Measurements from ENCODE around the gene TMEM35B. TPM values are rescaled to one million over a fixed set of nuclear protein-coding genes. Genes with fewer than 3 reads are reported as not detected.
A peak's percentile ranks its signal among the peaks of the same experiment; 100 is the strongest.
"Not testable (repeated sequence)": the region's sequence is repeated elsewhere in the genome, so short reads cannot be mapped to it uniquely, and the experiment has no call there.

Gene TMEM35B
- polyA plus RNA-seq, 1 donor from 2014 or later = 70.7 TPM

DNA sequence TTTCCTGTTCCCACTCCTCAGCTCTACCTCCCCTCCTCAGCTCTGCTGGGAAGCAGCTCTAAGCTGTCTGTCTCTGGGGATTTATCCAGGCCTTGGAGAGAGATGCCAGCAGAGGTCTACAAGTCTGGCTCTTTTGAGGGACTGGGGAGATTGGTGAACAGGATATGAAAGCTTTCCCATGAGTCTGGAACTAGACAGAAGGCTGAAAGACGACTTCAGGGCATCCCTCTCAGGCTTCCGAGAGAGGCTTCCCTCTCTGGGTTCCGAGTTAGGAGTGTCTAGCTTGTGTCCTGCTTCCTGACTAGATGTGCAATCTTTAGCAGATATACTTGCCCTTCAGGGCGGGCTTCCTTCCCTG lies 733 bp downstream of the TMEM35B start:
- Mint-ChIP-seq H3K4me1 (peaks cover 29 to 31% (median 30%) of the 10 kb centered on the region in 3 donors), H3K27me3 (no peaks in the 10 kb centered on the region), H3K9me3 (no peaks in the 10 kb centered on the region)

DNA sequence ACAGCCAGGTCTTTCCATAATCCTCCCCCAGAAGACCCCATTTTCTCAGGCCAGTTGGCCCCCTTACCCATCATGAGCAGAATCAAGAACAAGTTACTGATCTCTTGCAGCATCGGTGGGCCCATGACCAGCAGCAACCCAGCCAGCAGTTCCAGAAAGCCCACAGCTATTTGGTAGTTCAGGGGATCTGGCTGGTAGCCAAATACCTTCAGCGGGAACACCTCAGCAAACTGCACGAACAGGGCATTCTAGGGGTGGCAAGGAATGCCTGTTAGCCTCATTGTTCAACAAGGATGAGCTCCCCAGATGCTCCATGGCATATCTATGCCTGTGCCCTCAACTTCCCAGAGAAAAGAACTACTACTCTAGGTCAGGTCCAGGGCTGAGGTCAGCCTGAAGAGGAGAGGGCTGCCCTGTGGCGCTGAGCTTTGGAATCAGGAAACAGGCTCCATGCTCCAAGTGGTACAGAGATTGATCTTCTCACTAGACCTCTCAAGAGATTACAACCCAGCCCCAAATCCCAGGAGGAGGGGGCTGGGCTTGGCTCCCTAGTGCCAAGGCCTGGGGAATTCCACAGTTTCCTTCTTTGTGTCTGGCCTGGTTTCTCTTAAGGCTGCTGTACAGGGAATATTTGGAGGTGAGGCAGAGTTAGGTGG lies 1.3 kb downstream of the TMEM35B start:
- H3K27ac Mint-ChIP-seq = peak overlapping the region in 1 of 3 donors; percentile 94
- H3K27me3 Mint-ChIP-seq = no peaks in the 10 kb centered on the region
- peaks cover 29 to 31% (median 30%) of the 10 kb centered on the region in 3 donors for H3K4me1 Mint-ChIP-seq
- H3K4me3 Mint-ChIP-seq = peak overlapping the region; percentile 94 to 100 (median 98)
- H3K9me3 Mint-ChIP-seq = no peaks in the 10 kb centered on the region
- H3K36me3 Mint-ChIP-seq = peaks cover 2% of the 10 kb centered on the region

More for the DNA sequence above, 733 bp downstream of the TMEM35B start:
- Mint-ChIP-seq H3K4me3 (peak overlapping the region; percentile 94 to 100 (median 98)), H3K36me3 (peaks cover 2% of the 10 kb centered on the region), H3K27ac (peak overlapping the region; percentile 47 to 94 (median 86))

DNA sequence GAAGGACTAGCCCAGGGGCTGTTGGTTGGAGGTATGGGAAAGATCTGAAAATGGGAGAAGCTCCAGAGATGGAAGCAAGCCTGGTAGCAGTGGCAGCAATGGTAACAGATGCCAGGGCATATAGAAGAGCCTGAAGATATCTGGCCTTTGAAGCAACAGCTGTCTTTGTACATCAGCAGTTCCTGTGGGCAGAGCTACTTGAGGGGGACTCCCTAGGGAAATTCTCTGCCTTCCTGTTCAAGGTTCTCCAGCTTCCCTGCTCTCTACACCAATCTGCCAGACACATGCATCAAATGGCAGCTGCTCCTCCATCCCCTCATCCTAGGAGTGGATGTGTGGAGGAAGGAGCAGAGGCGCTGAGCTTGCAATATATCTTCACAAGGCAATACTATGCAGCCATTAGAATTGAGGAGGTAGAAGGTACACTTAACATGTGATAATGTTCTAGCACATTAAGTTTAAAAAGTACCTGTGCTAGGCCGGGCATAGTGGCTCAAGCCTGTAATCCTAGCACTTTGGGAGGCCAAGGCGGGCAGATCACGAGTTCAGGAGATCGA lies 2.2 kb downstream of the TMEM35B start:
- Mint-ChIP-seq H3K4me1 (peaks cover 31 to 35% (median 32%) of the 10 kb centered on the region in 3 donors), H3K27me3 (no peaks in the 10 kb centered on the region), H3K4me3 (peak overlapping the region; percentile 16 to 94 (median 82))

DNA sequence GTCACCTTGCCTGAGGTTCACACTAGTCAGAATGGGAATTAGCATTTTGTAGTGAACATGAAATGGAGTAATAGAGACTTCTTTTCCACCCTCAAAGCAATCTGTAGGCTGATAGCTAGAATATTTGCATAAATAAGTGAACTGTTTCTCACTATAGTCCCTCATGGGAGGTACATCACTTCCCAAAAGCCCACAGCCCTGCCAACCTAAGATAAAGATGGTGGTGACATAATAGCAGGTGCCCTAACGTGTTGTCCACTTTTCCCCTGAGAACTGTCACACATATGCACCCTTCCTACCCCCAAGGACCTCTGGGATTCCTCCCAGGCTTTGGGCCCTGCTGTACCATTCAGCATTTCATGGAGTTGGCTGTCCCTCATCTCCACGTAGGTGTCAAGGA lies 4.4 kb downstream of the TMEM35B start:
- Mint-ChIP-seq H3K27me3 (no peaks in the 10 kb centered on the region), H3K36me3 (peaks cover 6% of the 10 kb centered on the region), H3K4me1 (peaks cover 27 to 34% (median 32%) of the 10 kb centered on the region in 3 donors), H3K27ac (no peak overlapping the region), H3K9me3 (no peaks in the 10 kb centered on the region), H3K4me3 (peak overlapping the region in 1 of 4 donors; percentile 17)

More for the DNA sequence above, 2.2 kb downstream of the TMEM35B start:
- peak overlapping the region; percentile 26 to 94 (median 43) for H3K27ac Mint-ChIP-seq
- H3K36me3 Mint-ChIP-seq = peaks cover 6% of the 10 kb centered on the region
- H3K9me3 Mint-ChIP-seq = no peaks in the 10 kb centered on the region

DNA sequence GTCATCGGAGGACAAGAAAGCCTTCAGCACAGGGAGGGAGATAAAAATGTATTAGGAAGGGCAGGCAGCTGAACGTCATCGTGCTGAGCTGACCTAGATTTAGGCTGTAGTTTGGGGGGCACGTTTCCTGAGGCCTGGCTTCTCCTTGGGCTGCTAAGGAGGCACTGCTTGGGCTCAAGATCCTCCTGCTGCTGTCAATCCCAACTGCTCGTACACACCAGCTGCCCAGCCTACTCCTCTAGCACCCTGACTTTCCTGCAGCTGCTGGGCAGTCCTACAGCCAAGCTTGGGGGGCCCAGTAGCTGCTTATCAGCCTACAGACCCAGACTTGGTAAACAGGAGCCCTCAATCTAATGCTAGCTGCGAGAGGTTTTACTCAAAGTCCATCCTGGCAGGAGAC lies 6.2 kb downstream of the TMEM35B start:
- Mint-ChIP-seq H3K4me3 (no peak overlapping the region), H3K27ac (peak overlapping the region in 1 of 3 donors; percentile 84), H3K4me1 (peaks cover 20 to 25% (median 24%) of the 10 kb centered on the region in 3 donors), H3K36me3 (peaks cover 6% of the 10 kb centered on the region), H3K9me3 (no peaks in the 10 kb centered on the region), H3K27me3 (no peaks in the 10 kb centered on the region)

DNA sequence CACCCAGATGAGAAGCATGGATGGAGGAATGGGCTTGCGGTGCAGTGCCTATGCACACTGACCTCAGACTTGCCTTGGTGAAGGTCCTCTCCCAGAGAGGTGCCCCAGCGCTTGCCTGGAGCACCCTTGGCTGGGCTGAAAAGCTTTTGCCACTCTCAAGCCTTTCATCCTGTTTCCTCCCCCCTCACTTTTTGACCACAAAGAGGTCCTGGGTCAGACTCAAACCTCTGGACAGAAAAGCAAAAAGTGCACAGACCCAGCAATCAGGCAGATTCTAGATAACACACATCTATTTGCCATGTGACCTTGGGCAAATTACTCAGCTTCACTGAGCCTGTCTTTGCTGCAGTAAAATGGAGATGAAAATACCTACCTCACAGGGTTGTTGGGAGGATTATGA lies 7.3 kb downstream of the TMEM35B start:
- H3K27ac Mint-ChIP-seq = no peak overlapping the region
- H3K36me3 Mint-ChIP-seq = peaks cover 6% of the 10 kb centered on the region
- no peak overlapping the region for H3K4me3 Mint-ChIP-seq
- H3K9me3 Mint-ChIP-seq = no peaks in the 10 kb centered on the region
- H3K4me1 Mint-ChIP-seq = peaks cover 12 to 17% (median 15%) of the 10 kb centered on the region in 3 donors
- H3K27me3 Mint-ChIP-seq = no peaks in the 10 kb centered on the region

DNA sequence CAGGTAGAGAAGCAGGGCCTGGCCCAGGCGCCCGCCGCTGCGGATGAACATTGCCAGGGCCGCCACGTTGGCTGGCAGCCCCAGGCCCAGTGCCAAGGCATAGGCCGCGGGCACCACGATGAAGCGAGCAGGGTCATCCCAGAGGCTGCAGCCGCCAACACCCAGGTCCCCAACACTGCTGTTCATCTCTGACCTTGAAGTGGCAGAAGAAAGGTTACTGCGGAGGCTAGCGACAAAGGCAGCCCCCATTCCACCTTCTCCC lies 8.0 kb downstream of the TMEM35B start:
- Mint-ChIP-seq H3K9me3 (no peaks in the 10 kb centered on the region), H3K4me3 (no peak overlapping the region), H3K27ac (no peak overlapping the region), H3K4me1 (peaks cover 11 to 14% (median 13%) of the 10 kb centered on the region in 3 donors), H3K36me3 (peaks cover 6% of the 10 kb centered on the region), H3K27me3 (no peaks in the 10 kb centered on the region)

DNA sequence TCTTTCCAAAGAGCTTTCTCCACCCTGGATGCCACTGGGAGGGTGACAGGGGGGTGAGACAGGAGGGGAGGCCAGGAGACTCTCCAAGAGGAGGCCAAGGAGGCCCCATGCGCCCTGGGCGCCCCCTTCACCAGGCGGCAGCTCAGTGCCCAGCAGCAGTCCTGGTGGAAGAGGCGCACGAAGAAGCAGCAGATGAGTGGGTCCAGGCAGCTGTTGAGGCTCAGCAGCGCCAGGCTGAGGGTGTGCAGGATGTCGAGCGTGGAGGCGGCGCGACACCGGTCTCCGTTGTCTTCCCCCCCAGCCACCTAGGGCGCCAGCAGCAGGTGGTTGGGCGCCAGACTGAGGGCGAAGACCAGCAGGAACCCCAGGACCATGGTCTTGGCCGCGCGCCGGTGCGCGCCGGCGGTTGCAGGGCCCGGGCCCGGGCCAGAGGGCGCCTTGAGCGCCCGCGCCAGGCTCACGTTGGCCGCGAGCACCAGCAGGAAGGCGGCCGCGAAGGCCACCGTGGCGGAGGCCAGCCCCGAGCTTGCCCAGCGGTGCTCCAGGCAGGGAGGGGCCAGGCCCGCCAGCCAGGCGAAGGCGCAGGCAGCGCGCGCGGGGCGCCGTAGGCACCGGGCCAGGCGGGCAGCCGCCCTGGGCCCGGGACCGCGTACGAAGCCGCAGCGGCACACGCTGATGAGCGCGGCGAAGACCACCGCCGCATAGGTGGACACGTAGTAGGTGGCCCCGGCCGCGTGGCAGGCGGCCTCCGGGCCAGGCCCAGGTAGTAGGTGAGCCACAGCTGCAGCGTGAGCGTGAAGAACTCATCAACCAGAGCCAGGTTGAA lies 8.6 kb downstream of the TMEM35B start:
- Mint-ChIP-seq H3K36me3 (peaks cover 6% of the 10 kb centered on the region), H3K9me3 (peaks cover 0 to 2% (median 0%) of the 10 kb centered on the region in 3 donors), H3K4me1 (peaks cover 11 to 14% (median 13%) of the 10 kb centered on the region in 3 donors), H3K27ac (no peak overlapping the region), H3K27me3 (no peaks in the 10 kb centered on the region), H3K4me3 (no peak overlapping the region)

DNA sequence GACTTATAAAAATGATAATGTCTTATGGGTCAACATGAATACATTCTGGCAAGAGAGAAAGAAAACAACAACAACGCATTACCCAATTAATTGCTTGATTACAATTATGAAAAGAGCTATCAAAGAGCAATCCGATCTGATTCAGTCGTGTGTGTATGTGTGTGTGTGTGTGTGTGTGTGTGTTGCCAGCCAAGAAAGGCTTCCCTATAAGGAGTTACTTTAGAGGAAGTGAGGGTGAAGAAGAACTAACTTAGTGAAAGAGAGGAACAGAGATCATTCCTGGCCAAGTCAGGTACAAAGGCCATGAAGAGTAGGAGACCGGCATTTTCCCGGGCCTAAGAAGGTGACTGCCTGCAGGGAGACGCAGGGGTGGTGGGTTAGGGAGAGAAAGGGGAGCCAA lies 9.4 kb downstream of the TMEM35B start:
- Mint-ChIP-seq H3K36me3 (peaks cover 4% of the 10 kb centered on the region), H3K4me3 (no peak overlapping the region), H3K27me3 (no peaks in the 10 kb centered on the region), H3K9me3 (peaks cover 0 to 2% (median 0%) of the 10 kb centered on the region in 3 donors), H3K4me1 (peaks cover 5 to 11% (median 11%) of the 10 kb centered on the region in 3 donors), H3K27ac (no peak overlapping the region)

DNA sequence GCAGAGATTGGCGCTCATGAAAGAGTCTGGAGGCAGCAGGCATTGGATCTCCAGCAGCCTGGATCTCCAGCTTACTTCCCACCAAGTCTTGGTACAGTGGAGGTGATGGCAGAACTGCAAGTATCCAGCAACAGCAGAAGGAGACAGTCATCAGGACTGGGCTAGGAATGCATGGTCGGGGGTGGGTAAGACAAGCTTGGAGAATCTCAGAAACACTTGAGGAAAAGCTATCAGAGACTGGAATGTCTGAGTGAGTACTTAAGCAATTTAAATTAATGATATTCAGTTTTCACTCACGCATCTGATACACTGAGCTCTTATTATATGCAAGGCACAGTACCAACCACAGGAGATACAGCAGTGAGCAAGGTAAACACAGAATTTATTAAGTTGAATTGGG lies 9.8 kb downstream of the TMEM35B start:
- Mint-ChIP-seq H3K27me3 (no peaks in the 10 kb centered on the region), H3K4me3 (no peak overlapping the region), H3K27ac (no peak overlapping the region), H3K9me3 (peaks cover 0 to 2% (median 0%) of the 10 kb centered on the region in 3 donors), H3K36me3 (peaks cover 4% of the 10 kb centered on the region), H3K4me1 (peaks cover 1 to 7% (median 6%) of the 10 kb centered on the region in 3 donors)

DNA sequence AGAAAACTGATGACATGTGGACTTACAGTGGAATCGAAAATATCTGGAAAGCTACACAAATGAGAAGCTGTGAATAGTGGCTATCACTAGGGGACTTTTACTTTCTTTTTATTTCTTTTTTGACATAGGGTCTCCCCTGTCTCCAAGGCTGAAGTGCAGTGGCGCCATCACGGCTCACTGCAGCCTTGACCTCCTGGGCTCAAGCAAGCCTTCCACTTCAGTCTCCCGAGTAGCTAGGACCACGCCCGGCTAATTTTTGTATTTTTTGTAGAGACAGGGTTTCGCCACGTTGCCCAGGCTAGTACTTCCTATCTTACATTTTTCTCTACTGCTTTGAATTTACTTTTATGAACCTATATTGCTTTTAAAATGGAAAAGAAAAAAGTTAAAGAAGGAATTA lies 10.5 kb downstream of the TMEM35B start:
- H3K4me1 Mint-ChIP-seq = peaks cover 0 to 6% (median 5%) of the 10 kb centered on the region in 3 donors

DNA sequence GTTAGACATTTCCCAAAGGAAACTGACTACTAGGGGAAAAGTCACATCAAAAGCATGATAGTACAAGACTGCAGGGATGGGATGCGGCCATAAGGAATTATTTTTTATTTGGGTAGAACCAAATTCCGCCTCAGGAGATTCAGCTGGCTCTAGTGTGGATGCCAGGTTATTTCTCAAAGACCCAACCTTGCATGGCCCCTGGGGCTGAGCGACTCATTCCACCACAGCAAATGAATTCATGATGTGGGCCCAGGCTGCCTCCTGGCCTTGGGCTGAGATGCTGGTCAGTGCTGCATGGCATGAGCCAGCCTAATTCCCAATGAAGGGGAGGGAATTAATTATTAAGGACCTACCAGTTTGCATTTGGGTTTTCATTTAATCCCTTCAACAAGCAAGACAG lies 11.8 kb downstream of the TMEM35B start:
- Mint-ChIP-seq H3K27ac (no peak overlapping the region), H3K36me3 (no peaks in the 10 kb centered on the region), H3K9me3 (peaks cover 0 to 2% (median 0%) of the 10 kb centered on the region in 3 donors), H3K27me3 (no peaks in the 10 kb centered on the region), H3K4me1 (peaks cover 0 to 6% (median 3%) of the 10 kb centered on the region in 3 donors), H3K4me3 (no peak overlapping the region)

More for the DNA sequence above, 10.5 kb downstream of the TMEM35B start:
- Mint-ChIP-seq H3K27me3 (no peaks in the 10 kb centered on the region), H3K27ac (no peak overlapping the region), H3K36me3 (peaks cover 4% of the 10 kb centered on the region), H3K4me3 (no peak overlapping the region), H3K9me3 (peaks cover 0 to 2% (median 0%) of the 10 kb centered on the region in 3 donors)

DNA sequence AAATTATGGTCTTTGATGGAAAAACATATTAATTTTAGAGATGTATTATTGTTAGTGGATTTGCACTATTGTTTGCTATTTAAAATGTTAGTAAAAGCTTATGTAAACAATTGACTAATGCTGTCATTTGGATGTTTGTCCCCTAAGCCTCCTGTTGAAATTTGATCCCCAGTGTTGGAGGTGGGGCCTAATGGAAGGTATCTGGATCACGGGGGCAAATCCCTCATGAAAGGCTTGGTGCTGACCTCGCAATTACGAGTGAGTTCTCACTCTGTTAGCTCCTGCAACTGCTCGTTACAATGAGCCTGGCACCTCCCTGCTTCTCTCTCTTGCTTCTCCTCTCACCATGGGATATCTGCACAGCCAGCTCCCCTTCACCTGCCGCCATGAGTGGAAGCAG lies 14.3 kb downstream of the TMEM35B start:
- Mint-ChIP-seq H3K4me3 (no peak overlapping the region), H3K27me3 (no peaks in the 10 kb centered on the region), H3K36me3 (no peaks in the 10 kb centered on the region), H3K27ac (peak overlapping the region in 1 of 3 donors; percentile 6), H3K9me3 (peaks cover 0 to 2% (median 0%) of the 10 kb centered on the region in 3 donors), H3K4me1 (peaks cover 0 to 3% (median 0%) of the 10 kb centered on the region in 3 donors)

DNA sequence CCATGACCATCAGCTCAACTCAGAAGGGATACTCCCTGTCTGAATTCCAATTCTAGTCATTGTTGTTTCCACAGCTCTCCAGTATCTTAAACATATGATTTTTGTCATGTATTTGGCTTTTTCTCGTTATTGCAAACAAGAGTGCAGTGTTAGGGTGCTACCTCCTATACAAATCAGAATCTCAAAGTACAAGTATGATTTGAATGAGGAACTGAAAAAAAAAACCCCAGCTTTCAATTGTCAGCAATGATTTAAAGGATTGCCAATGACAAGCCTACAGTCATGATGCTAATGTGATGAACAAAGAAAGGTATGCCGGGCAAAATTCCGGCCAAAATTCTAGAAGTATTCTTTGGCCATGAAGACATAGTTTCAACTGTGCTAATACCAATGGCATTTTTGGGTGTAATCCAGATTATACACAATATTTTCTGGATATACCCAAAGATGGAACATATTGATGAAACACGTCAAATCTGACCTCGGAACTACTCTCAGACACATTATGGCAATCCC lies 14.9 kb downstream of the TMEM35B start:
- Mint-ChIP-seq H3K27me3 (no peaks in the 10 kb centered on the region), H3K4me1 (peaks cover 0 to 1% (median 0%) of the 10 kb centered on the region in 3 donors), H3K27ac (no peak overlapping the region), H3K4me3 (no peak overlapping the region), H3K9me3 (peaks cover 0 to 2% (median 0%) of the 10 kb centered on the region in 3 donors), H3K36me3 (no peaks in the 10 kb centered on the region)

DNA sequence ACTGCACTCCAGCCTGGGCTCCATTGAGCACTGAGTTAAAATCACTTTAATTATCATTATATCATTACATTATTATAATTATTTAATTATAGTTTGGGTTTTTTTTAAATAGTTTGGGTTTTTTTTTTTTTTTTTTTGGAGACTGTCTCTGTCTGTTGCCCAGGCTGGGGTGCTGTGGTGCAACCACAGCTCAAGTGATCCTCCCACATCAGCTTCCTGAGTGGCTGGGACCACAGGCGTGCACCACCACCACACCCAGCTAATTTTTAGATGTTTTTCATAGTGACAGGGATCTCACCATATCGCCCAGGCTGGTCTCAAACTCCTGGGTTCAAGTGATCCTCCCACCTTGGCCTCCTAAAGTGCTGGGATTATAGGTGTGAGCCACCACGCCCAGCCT lies 16.9 kb downstream of the TMEM35B start:
- not testable (repeated sequence) for H3K27ac Mint-ChIP-seq, H3K9me3 Mint-ChIP-seq, H3K4me3 Mint-ChIP-seq, H3K27me3 Mint-ChIP-seq, H3K4me1 Mint-ChIP-seq, H3K36me3 Mint-ChIP-seq
